Cardiac septum (tissue), 1 donor: ENCODE measurements around the gene HAGHL. TPM values are rescaled to one million over a fixed set of nuclear protein-coding genes. Genes with fewer than 3 reads are reported as not detected.
A peak's percentile ranks its signal among the peaks of the same experiment; 100 is the strongest.

Experiments used
- DNase-seq: peaks from one replicate; pipeline ENCODE4 v3.0.0-alpha.2; 2020; ENCODE audit warnings: low spot score
- intact Hi-C: fragments of 100-400 bp; cut with DNase I; formaldehyde crosslinking; loops from one replicate; pipeline ENCODE4 v1.14.0; 2022
- long read RNA-seq: library from polyadenylated mRNA; unstranded; transcript quantifications from one replicate; pipeline ENCODE4 v2.0.0, GENCODE V29; 2021
- total RNA-seq: library from RNA; stranded (reverse); fragmentation: NEBNext Ultra II Directional; extraction: Animal tissue kit (Norgen Biotek cat#: 25700); gene quantifications from one replicate; pipeline ENCODE4 v1.2.1, GENCODE V29; 2021
- donor health status: DM: no; HTN: no; CAD: no.

The HAGHL gene
- 10.9 TPM for total RNA-seq
- long read RNA-seq, transcript HAGHL-203 (8 exons, 1,347 nt) = major isoform, 5 of 17 reads
- long read RNA-seq, partial matches to known transcripts = 0 of 17 reads
- long read RNA-seq, other reads (novel, unspliced or antisense) = 12 of 17 reads

- no peak for DNase-seq
- intact Hi-C loops = no loop called here
Measured at GRCh38 chr16:726438-727290, at the start of gene HAGHL, which contains the start of gene CCDC78. HAGHL (plus strand) TSS chr16:727106; CDS start chr16:727510, 404 bp downstream. CCDC78 (minus strand) TSS chr16:726443; CDS start chr16:726367, 76 bp downstream.

GRCh38 chr16:677316-678190 is 49.4 kb upstream of the HAGHL start:
- DNase-seq = no peak
- intact Hi-C loops = no loop called here

DNA sequence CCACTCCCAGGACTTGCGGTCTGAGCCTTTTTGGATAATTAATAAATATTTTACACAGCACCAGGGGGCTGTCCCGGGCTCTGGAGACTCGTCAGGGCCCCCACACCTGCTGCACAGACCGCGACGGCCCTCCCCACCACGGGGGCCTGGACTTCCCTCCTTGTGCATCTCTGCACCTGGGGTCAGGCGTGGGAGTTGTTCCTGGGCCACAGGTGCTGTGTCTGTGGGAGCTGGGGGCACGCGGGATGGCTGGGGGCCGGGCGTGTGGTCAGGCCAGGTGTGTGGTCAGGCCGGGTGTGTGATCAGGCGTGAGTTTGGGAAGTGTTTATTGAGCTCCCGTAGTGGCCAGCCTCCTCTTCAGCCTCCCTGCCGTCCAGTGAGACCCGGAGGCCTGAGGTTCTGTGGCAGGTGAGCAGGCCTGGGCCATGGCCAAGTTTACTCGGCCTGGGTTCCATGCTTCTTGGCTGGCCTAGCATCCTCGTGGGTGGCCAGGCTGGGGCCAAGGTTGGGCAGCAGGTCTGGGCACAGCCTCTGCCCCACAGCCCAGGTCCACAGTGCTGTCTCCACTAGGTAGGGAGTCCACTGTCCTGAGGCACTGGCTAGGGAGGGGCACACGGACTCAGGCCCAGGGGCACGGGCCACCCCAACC is 48.6 kb upstream of the HAGHL start:
- DNase-seq = no peak
- intact Hi-C loops = no loop called here

DNA sequence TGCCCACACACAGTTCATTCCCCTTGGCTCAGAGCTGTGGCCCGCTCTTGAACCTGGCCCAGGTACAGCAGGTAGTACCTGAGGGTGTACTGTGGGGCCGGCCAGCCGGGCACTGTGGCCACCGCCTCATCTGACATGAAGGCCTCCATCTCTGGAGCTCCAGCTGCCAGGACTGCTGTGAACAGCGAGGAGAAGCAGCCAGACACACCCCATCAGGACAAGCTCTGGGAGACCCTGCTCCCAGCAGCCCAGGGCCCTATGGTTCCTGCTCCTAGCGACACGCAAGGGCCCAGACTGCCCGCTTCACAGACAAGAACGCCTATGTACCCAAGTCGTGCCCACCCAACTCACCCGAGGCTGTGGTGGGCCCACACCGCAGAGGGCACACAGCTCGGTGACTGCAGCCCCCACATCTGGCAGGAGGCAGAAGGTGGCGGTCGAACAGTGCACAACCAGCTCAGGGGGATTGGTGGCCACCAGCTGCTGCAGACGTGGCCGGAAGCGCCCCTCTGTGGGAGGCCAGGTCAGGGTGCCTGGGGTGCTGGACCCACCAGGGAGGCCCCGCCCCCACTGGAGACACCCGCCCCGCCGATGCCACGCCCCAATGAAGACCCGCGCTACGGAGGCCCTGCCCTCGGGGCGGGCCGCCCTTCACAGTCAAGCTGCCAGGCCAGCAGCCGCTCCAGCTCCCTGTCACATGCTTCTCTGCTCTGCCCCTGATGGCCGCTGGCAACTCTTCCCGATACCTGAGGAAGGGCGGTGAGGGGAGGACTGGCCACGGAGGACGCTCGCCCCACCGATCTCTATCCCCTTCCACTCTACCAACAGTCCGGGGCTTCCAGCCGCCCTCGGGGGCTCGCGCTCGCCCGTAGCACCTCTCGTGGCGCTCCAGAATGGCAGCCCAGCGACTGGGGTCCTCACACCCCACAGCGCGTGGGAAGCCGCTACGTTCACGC is 47.8 kb upstream of the HAGHL start:
- peak; percentile 87 for DNase-seq
- intact Hi-C loops = no loop called here

DNA sequence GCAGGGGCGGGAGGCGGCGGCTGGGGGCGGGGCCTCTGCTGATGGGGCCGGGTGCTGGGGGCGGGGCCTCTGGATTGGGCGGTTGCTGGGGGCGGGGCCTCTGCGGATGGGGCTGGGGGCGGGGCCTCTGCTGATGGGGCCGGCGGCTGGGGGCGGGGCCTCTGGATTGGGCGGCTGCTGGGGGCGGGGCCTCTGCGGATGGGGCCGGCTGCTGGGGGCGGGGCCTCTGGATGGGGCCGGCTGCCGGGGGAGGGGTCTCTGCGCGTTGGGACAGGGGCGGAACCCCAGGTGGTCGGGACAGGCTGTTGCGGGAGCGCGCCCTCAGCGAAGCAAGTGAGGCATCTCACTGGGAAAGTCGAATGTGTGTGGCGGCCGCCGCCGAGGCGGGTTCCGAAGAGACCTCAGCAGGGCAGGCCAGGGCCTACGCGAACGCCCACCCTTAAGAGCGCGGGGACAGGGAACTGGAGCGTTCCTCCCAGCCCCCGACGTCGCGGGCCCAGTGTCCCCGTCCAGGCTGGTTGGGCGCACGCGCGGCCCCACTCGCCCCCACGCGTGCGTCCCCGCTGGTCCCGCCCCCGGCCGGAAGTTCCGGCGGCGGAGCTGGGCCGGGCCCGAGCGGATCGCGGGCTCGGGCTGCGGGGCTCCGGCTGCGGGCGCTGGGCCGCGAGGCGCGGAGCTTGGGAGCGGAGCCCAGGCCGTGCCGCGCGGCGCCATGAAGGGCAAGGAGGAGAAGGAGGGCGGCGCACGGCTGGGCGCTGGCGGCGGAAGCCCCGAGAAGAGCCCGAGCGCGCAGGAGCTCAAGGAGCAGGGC is 46.9 kb upstream of the HAGHL start, which contains the start of gene STUB1:
STUB1 (plus strand) TSS at position 597 of the 811 bp plus-strand sequence; CDS start at position 713, 116 bp downstream.
- intact Hi-C loops = no loop called here
- peak; percentile 94 for DNase-seq

GRCh38 chr16:680625-680945 is 46.3 kb upstream of the HAGHL start:
- intact Hi-C loops = no loop called here
- no peak for DNase-seq

DNA sequence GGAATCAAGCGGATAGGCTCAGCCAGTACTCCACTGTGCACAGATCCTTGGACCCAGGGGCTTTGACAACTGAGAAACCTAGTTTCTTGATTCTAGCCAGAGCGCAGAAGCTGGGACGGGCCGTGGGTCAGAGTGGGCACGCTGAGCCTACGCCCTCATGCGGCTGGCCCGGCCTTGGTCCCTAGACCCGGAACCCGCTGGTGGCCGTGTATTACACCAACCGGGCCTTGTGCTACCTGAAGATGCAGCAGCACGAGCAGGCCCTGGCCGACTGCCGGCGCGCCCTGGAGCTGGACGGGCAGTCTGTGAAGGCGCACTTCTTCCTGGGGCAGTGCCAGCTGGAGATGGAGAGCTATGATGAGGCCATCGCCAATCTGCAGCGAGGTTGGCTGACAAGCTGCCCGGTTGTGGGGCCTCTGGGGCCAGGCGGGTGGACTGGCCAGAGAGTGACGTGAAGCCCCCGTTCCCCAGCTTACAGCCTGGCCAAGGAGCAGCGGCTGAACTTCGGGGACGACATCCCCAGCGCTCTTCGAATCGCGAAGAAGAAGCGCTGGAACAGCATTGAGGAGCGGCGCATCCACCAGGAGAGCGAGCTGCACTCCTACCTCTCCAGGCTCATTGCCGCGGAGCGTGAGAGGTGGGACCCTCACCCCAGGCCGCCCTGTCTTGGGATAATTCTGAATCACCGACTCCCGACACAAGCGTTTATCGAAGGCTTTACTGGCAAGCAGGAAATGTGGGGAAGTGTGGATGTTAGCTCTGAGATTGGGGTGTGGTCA is 45.8 kb upstream of the HAGHL start:
- intact Hi-C loops = no loop called here
- no peak for DNase-seq

DNA sequence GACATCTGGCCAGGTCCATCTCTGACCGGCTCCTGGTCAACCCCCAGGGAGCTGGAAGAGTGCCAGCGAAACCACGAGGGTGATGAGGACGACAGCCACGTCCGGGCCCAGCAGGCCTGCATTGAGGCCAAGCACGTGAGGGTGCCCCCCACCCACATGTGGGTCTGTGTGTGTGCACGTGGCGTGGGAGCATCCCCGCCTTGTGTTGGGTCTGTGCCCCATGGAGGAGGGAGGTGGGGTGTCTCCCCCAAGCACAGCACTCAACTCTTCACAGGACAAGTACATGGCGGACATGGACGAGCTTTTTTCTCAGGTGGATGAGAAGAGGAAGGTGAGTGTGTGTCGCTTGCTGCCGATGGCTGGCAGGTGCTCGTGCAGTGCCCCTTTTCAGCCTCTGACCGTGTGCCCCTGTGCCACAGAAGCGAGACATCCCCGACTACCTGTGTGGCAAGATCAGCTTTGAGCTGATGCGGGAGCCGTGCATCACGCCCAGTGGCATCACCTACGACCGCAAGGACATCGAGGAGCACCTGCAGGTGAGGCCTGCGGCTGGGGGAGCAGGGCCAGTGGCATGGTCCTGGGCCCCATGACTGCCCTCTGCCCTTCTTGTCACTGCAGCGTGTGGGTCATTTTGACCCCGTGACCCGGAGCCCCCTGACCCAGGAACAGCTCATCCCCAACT is 45.0 kb upstream of the HAGHL start:
- DNase-seq = no peak
- intact Hi-C loops = no loop called here

DNA sequence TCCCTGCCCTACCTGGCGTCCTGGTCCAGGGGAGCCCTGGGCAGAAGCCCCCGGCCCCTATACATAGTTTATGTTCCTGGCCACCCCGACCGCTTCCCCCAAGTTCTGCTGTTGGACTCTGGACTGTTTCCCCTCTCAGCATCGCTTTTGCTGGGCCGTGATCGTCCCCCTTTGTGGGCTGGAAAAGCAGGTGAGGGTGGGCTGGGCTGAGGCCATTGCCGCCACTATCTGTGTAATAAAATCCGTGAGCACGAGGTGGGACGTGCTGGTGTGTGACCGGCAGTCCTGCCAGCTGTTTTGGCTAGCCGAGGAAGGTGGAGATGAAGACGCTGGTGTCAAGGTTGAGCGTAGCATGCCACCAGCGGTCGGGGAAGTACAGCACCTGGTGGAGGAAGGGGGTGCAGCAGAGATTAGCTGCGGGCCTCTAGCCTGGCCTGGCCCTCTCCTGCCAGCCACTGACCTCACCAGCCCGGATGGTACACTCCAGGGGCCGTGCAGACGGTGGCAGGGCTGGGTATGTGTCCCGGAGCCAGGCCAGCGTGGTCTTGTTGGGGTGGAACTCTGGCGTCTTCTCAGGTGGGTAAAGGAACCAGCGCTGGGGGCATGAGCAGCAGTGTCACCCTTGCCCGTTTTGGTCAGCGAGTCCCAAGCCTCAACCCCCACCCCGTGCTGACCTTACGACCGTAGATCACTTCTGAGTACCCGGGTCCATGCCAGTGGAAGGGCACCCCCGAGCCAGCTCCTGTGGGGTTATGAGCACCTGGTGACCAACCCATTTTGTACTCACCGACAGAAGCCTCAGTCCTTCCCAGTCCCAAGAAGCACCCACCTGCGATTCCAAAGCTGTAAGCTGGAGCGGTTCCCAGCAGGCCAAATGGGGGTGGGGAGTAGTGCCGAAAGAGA is 44.2 kb upstream of the HAGHL start:
- no peak for DNase-seq
- intact Hi-C loops = no loop called here

GRCh38 chr16:683396-684070 is 43.4 kb upstream of the HAGHL start:
- no peak for DNase-seq
- intact Hi-C loops = no loop called here

- peak; percentile 99 for DNase-seq
- intact Hi-C loops = no loop called here
Measured at GRCh38 chr16:684071-684794, 42.7 kb upstream of the HAGHL start, which contains the start of gene JMJD8. JMJD8 (minus strand) TSS chr16:684334; CDS start chr16:684319, 15 bp downstream.

DNA sequence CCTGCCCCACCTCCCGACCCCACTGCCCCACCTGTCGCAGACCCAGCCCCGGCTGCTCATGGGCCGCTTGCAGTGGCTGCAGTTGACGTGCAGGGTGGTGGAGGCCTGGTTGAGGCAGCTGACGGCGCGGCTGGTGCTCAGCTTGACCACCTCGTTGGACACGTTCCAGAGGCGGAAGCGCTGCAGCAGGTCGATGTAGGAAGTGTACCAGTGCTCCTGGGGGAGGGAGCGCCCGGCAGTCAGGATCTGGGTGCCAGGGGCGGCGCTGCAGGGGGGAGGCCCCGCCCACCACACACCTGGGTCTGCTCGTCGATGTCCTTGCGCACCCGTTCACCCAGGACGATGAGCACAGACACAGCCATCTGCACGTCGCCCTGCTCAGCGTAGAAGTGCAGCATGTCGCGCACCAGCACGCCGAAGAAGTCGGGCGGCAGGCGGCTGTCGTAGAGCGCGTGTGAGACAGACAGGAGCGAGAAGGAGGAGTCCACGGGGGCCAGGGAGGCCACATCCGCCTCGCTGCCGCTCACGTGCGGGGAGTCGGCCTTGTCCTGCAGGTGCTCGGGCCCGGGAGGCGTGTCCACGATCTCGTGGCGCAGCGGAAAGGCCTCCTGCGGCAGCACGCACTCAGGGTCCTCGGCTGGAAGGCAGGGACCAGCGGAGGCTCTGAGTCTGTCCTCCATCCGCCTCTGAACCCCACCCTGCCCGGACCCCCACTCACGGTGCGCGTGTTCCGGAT is 41.8 kb upstream of the HAGHL start:
- intact Hi-C loops = no loop called here
- no peak for DNase-seq

DNA sequence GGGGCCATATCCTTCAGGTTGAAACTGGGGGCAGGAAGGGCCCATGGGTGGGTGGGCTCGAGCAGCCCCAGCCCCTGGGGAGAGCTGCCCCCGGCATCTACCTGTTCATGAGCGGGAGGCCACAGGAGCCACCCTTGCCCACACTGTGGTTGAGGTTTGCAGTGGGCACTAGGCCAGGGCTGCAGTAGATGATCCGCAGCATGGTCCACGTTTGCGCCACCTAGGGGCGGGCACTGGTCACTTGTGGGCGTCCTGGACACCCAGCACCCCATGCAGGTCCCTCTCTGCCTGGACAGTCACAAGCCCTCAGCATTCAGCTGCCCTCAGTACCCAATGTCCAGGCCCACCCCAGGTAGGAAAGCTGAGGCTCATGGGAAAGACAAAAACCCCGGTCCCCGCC is 40.9 kb upstream of the HAGHL start:
- no peak for DNase-seq
- intact Hi-C loops = no loop called here
